COLO829 (cell line): ENCODE results near the gene HEPACAM.
A peak's percentile ranks its signal among the peaks of the same experiment; 100 is the strongest.

Experiments used
- DNase-seq: peaks from one replicate; pipeline ENCODE4 v3.0.0; 2012; ENCODE audit warnings: low spot score

HEPACAM gene

DNA sequence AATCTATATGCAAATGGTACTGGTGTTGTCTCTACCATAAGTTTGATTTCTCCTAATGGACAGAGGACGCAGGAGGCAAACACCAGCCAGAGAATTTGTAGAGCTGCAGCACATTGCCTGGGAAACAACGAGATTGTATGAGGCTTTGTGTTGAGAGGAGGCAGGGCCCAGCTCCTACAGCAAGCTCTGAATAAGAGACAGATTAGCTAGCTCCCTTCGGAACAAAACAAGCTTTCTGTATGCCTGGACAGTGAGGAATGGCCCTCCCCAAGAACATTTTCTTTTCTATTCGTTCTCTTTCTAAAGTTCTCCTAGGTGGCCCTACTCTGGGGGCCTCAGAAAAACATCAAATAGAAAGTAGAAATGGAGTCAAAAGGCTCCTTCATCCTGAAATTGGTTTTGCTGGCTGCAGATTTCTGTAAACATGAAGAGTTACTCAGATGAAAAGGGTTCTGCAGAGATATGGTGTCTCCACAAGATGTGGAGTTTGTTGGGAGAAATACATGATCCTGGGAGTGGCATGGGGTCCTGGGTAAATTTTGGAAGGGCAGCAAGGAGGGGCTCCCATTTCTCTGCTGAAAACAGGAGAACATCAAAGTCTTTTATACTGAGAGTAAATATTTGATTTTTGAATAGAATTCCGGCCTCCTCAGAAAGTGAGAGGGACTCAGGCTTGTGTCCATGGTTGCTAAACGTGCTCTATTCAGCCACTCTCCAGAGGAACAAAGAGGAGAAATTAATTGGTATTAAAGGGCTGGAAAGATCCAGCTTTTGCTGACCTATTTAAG lies 6.8 kb upstream of the HEPACAM start:
- no peak for DNase-seq

DNA sequence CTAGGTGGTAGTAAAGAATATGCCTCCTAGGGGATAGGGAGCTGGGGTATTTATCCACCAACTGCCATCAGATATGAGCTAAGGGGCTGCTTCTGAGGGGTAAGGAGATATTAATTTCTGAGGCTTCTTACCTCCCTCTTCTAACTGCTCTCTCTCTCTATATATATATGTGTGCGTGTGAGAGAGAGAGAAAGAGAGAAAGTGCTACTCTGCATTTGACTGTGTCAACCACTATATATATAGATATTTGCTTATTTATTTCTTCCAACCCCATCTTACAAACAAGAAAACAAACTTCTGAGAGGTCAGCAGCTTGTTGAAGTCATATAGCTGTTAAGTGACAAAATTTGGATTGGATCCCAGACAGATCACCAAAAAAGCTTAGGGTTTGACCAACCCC lies 5.9 kb upstream of the HEPACAM start:
- DNase-seq: no peak

DNA sequence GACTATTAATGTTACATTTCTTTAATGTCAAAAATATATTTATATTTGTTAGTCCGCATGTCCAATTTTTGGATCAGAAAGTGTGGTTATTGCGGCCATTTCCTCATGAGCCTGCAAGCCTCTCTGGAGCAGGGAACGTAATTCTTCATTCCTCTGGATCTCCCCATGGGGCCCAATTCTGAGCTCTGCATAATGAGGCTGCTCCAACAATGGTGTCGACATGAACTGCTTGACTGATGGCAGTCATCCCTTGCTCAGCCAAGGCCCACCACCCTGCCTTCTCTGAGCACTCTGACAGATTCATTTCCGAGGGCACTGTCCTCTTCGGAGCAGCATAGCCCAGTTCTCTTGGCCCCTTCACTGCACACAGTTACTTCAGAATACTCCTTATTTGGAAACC lies 3.1 kb upstream of the HEPACAM start:
- no peak for DNase-seq

DNA sequence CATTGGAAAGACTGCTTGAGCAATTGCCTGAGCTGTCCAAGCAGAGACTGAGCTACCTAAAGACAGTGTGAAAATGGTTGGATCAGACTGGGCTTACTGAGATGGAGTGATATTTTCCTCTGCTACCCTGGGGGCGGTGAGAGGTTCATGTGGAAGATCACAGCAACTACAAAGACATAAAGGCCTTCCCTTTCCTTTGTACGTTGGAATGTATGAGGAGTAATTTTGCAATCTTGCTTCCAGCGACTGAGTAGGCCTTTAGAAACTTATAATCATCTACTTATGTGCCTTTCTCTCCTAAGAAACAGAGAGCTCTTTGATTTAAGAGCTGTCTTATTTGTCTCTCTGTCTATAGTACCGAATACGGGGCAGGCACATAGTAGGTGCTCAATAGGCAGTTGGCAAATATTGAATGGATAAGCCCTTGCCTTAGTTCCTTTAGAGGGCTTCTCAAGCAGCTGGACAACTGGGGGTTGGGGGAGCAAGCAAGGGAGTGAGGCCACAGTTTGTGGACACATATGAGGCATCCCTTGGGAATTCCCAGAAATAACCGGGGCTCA lies 2.4 kb upstream of the HEPACAM start:
- peak; percentile 57 for DNase-seq

DNA sequence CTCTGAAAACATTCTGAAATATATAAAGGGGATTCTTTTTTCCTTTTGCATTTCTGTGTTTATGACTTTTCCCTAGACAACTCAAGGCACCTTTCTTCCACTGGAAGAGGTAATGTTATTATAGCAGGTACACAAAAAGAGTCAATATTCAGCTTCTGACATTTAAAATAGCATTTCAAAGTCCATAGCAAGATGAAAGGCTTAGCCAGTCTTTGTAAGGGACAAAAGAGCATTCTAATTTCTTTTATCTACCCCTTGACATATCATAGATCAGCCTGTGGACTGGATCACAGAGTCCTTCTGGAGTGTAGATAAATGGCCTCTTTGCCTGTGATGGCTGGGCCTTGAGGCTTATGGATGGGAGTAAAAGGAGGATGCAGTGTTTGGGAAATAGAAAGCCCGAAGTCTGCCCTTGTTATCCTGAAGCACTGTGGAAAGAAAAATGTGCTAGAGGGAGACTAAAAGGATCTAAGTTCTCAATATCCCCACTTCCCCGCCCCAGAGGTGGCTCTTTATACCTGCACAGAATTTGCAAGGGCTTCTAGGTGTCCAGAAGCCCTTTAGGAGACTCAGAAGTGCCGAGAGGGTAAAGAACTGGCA lies 1.6 kb upstream of the HEPACAM start:
- no peak for DNase-seq

DNA sequence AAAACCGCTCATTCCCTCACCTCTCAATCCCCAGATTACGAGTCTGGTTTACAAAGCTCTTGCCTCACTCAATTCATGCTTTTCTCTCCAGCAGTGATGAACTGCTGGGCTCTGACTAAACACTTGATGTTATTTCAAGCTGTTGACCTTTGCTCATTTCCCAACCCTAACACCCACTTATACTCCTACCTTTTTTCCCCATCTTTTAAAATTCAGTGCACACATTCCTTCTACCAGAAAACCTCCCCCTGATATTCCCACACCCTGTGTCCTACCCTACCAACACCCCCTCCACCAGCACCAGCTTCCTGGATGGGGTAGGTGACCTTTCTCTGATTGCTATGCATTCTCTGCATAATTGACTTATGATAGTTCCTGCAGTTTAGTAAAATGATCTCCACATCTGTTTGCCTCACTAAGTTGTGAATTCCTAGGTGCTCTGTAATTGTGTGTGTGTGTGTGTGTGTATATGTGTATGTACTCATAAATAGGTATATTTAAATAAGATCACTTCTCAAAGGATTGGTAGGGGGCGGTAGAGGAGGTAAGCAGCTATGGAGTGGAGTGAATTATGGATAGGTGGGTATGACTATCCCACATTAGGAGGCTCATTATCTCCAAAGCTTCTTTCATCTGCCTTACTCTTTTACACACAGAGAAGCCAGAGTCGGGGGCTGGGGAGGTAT lies 842 bp downstream of the HEPACAM start:
- DNase-seq: no peak

DNA sequence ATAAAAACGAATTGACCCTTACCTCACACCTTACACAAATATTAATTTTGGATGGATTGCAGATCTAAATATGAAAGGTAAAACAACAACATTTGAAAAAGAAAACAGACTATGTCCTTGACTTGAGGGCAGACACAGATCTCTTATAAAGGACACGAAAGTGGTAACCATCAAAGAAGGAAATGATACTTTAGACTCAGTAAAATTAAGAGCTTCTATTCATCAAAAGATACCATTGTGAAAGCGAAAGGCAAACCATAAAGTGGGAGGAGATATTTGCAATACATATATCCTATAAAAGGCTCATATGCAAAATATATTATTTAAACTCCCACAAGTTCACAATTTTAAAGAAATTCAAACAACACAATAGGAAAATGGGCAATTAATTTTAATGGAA lies 5.0 kb downstream of the HEPACAM start:
- DNase-seq: no peak

DNA sequence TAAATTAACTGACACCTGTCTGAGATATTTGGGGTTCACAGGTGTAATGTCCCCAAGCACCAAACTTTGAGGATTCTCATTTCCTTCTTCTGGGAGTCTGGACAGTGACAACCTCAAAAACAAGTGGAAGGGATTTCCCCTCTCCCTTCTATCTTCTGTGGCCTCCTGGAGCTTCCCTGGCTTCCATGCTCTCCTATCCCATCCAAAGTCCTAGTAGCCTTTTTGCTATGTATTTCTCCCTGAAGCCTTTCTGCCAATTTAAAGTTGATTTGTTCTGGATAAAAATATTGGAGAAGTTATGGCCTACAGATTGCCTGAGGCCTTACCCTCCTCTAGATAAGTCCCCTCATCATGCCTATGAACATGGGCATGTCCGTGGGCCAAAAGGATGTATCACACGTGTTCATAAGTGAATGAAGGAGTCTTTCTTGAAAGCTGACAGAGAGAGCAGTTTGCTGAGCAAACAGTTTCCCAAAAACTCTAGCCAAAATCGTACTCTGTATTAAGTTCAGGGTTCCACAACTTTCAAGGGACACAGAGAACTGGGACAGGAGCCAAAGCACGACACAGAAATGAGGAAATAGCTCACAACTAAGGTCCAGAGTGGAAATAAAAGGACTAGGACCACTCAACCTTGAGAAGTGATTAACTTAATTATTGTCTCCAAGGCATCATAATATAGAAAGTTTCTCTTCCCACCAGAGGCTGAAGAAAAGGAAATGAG lies 6.7 kb downstream of the HEPACAM start:
- DNase-seq: no peak

DNA sequence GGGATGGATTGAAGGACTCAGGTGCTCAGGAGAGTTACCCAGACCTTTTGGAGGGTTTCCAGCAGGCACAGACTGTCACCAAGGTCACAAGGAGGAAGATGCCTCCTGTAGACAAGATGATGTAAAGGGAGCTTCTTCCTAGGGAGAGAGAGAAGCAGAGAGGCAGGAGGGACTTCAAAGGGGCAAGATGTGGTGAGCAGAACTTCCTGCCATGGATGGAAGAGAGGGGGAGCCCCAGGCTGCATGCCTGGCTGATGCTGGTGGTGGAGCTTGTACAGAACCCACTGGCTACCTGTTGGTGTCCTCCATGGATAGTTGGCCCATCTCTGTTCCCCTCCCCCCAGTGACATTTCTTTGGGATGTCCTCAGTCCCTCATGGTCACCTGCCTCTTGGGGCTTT lies 12.6 kb downstream of the HEPACAM start:
- DNase-seq: no peak

DNA sequence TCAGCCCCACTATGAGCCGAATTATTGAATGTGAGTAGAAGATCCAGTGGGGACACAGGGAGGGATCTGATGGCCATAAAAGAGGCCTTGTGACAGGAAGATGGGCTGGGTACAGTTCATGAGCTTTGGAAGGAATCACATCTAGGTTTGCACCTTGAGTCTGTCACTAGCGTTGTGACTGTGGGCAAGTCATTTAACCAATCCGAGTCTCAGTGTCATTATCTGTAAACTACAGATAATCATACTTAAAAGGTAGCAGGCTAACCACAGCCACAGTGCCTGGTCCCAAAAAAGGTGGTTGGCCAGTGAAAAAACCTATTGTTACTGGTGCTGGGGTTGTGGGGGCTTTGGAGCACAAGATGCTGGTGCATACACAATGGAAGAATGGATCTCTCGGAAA lies 13.0 kb downstream of the HEPACAM start:
- no peak for DNase-seq

DNA sequence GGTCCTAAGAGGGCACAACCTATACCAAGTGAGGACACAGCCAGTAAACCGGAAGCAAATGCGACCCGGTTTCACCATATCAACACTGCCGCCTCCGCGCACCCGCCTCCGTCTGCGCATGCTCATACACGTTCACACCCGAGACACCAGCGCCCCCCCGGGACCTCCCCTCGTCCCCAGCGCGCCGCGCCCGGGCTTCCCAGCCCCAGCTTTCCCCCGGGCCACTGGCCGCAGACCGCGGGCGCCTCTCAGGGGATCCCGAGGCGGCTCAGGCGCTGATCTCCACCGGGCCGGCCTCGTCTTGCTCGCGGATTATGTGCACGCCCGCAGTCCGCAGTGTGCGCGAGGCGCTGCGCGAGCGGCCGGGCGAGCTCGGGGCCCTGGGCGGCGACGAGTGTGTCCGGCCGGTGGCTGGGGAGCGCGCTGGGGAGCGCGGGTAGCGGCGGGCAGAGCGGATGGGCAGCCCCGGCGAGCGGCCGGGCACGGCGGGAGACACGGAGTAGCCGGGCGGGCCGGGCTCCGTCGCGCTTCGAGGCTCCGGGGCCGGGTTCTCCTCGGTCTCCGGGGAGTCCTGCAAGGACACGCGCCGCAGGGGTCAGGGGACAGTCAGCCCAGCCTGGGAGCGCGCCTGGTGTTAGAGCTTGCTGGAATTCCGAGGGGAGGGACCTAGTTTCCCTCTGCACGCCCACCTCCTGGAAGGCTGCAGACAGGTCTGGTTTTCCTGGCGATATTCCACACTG lies 14.8 kb downstream of the HEPACAM start:
- no peak for DNase-seq

DNA sequence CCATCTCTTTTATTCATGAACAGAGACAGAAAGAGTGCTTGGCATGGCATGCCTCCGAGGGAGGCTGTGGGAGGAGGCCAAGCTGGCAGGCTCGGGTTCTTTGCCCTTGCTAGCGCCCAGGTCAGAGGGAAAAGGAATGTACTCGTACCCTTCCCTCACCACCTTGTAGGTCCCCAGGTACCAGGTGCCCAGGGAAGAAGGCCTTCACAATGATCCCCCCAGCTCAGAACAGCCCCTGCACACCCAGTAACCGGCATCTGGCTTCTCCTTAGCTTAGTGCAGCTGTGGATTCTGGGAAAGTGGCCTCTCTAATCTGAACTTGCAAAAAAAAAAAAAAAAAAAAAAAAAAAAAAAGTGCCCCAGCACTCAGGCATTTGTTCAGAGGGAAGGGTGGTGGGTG lies 15.5 kb downstream of the HEPACAM start:
- no peak for DNase-seq

DNA sequence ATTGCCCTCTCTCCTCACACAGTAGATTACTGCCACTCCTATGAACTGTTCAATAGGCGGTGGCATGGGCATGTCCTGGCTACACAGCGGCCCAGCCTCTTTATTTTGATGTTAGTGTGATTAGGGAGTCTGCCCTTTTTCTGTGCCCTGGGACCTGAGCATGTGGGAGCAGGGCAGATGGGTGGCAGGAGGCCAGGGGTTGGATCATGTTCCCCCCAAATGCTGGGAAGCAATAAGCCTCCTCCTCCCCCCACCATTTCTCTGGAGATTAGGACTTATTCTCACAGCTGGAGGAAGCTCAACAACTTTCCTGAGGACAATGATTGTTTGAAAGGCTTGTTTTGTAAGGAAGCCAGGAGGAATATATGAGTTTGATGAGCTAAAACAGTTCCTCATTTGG lies 15.9 kb downstream of the HEPACAM start:
- no peak for DNase-seq

DNA sequence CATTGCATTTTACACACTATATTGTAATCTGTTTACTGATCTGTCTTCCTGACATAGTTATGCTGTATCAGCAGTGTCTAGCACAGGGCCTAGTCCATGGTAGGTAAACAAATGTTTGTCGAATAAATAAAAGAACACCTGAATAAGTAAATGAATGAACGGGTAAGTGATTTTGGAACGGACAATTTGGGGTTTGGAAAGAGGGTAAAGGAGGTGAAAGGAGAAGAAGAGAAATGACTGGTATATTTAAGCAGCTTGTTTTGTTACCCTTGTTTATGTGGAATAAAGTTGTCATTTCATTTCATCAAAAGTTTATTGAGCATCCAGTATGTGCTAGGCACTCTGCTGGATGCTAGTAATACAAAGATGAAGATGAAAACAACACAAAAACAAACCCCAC lies 16.9 kb downstream of the HEPACAM start, which contains the start of gene HEPN1:
Gene HEPN1, plus strand, starts transcription at position 301 of the 400 bp plus-strand sequence.
- DNase-seq: no peak

DNA sequence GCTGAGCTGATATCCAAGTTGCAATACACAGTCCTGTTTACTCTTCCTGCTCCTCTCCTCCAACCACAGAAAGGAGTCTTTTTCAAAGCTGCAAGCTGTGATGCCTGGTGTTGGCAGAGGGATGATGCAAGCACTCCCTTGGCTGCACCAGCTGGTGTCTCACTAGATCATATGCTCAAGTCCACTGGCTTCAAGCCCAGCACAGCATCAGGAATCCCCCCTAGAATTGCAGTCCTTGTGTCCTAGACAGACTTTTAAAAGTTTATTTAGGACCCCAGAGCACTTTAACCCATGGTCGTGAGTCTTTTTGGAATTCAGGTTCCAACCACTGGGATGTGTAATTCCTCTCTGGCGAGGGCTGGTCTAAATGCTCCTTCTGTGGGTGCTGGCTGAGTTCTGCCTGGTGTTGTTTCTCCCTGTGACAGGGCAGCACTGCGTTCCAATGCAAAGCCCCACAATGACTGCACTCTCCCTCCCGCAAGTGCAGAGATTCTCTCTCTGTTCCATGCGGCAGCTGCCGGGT lies 18.7 kb downstream of the HEPACAM start:
- DNase-seq: no peak

DNA sequence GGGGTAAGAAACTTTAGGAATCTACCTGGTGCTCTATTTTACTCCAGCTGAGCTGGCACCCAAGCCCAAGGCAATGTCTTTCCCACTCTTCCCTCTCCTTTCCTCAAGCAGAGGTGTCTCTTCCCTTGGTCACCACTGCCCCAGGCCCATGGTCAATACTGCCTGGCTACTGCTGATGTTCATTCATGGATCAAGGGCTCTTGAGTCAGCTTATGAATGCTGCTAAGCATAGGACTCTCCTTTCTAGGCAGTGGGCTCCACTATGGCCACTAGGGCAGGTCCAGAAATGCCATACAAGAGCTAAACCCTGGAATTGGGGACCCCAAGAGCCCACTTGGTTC lies 19.5 kb downstream of the HEPACAM start:
- DNase-seq: no peak

DNA sequence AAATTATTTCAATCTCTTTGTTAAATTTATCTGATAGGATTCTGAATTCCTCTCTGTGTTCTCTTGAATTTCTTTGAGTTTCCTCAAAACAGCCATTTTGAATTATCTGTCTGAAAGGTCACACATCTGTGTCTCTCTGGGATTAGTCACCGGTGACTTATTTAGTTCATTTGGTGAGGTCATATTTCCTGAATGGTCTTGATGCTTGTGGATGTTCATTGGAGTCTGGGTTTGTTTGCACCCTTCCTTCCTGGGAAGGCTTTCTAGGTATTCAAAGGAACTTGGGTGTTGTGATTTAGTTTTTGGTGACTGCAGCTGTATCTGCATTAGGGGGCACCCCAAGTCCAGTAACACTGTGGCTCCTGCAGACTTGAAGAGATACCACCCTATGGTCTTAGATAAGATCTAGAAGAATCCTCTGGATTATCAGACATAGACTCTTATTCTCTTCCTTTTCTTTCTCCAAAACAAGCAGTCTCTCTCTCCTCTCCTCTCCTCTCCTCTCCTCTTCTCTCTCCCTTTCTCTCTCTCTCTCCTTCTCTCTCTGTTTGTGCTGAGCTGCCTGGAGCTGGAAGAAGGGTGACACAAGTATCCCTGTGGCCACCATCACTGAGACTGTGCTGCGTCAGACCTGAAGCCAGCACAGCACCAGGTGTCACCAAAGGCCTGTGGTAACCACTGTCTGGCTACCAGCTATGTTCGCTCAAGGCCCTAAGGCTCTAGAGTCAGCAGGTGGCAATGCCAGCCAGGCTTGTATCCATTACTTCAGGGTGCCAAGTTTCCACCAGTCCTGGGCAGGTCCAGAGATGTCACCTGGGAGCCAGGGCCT lies 20.1 kb downstream of the HEPACAM start:
- DNase-seq: no peak

DNA sequence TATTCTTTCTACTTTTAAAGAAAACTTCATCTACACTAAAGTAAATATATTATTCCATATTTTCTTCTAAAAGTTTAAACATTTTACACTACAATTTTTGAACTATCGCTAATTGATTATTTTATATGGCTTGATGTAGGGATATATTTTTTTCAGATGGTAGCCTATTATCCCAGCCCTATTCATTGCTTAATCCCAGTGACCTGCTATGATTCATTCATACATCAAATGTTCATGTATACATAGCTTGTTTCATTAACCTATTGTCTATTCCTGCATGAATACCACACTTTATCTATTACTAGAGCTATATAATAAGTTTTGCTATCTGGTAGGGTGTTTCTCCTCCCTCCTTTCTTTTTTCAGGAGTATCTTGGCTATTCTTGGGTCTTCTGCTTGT lies 33.2 kb downstream of the HEPACAM start:
- DNase-seq: no peak

DNA sequence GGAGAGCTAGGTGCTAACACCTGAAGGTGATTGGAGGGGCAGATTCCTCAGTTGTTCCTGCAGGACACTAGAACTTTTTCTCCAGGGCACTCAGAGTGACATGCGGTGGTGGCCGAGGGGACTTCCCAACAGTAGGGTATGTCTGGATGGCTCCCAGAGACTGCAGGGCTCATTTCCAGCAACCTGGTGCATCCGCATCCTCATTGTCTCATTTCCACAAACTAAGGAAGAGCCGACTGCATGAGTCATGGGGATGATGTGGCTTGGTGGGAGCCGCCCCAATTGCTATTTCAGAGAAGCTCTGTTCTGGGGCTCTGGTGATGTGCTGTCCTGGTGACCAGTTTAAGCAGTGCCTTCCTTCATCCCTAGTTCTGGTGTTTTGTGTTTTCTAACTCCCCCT lies 35.4 kb downstream of the HEPACAM start:
- DNase-seq: peak; percentile 37

DNA sequence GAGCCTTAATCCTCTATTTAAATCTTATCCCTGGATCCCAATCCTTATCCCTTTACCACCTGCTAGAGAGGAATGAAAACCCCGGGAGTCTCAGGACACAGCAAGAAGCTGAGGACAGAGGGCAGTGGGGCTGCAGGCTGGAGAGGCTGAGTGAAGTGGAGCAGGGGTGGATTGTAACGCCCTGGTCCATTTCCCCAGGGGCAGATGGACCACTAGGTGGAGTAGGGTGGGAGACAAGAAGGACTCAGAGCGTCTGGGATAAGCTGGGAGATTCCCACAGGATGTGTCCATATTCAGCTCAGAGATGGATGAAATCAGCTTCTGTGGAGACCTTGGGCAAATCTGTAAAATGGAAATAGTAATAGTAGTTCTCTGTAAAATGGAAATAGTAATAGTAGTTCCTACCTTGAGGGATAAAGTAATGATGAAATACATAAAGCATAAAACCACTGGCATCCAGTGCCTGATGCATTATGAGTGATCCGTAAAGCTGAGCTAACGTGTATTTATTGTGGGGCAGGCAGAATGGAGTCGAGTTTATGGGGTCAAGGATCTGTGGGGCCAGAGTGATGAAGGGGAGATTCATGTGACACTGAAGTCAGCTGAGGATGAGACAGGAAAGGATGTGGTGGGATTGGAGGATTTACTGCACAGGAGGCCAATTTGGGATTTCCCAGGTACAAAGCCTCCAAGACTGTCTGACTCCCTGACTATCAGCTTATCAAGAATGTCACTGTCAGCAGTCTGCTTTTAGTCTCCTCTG lies 36.3 kb downstream of the HEPACAM start:
- DNase-seq: no peak
